Activated CD4-positive, alpha-beta T cell treated with anti-CD3 and anti-CD28 coated beads, Interleukin-2, amount 10 ng/mL, durations not matched to agents 24 days and 14 days (primary cell): ENCODE results near the gene IL31RA. TPM values are rescaled to one million over a fixed set of nuclear protein-coding genes. Genes with fewer than 3 reads are reported as not detected.

Experiments
- DNase-seq: peaks from one replicate; pipeline ENCODE4 v3.0.0; 2022
- H3K27ac Mint-ChIP-seq: one replicate; pipeline ENCODE4 v1.8.0; 2022; ENCODE audit warnings: mild to moderate bottlenecking, mixed read lengths
- H3K27me3 Mint-ChIP-seq: one replicate; pipeline ENCODE4 v1.8.0; 2022; ENCODE audit warnings: mixed read lengths
- H3K36me3 Mint-ChIP-seq: one replicate; pipeline ENCODE4 v1.8.0; 2022; ENCODE audit warnings: low read depth, mild to moderate bottlenecking, mixed read lengths
- H3K4me1 Mint-ChIP-seq: one replicate; pipeline ENCODE4 v1.8.0; 2021; ENCODE audit warnings: mixed read lengths
- H3K4me3 Mint-ChIP-seq: one replicate; pipeline ENCODE4 v1.8.0; 2022; ENCODE audit warnings: mild to moderate bottlenecking, moderate library complexity, mixed read lengths
- H3K9me3 Mint-ChIP-seq: one replicate; pipeline ENCODE4 v1.8.0; 2021; ENCODE audit warnings: mixed read lengths
- intact Hi-C: fragments of 100-400 bp; cut with micrococcal nuclease; formaldehyde crosslinking; loops from one replicate; pipeline ENCODE4 v1.15.1; 2023
- total RNA-seq: library from RNA; stranded (reverse); gene quantifications from 2 replicates; pipeline ENCODE4 v1.2.3, GENCODE V29; 2022

Gene IL31RA
- total RNA-seq, 1 donor from 2014 or later: 0.63 TPM

DNA sequence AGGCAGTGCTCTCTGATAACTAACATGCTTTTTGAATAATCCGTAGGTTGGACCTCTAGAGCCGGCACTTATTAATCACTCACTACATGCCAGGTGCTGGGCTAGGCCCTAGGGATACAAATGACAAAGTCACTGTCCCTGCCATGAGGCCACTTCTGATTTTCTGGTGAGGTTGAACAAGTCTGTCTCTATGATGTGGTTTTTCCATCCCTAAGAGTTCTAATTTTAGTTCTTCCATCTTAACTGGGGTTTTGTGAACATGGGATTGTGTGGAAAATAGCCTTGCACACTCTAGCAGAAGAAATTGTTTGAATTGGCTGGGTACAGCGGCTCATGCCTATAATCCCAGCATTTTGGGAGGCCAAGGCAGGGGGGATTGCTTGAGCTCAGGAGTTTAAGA, 64.6 kb downstream of the IL31RA start:
- Mint-ChIP-seq H3K4me1 (peaks cover 31% of the 10 kb centered on the region), H3K4me3 (no peak overlapping the region), H3K27ac (no peak overlapping the region), H3K27me3 (no peaks in the 10 kb centered on the region), H3K9me3 (no peaks in the 10 kb centered on the region), H3K36me3 (no peaks in the 10 kb centered on the region)
- no peak for DNase-seq
- intact Hi-C loops: no loop called here

DNA sequence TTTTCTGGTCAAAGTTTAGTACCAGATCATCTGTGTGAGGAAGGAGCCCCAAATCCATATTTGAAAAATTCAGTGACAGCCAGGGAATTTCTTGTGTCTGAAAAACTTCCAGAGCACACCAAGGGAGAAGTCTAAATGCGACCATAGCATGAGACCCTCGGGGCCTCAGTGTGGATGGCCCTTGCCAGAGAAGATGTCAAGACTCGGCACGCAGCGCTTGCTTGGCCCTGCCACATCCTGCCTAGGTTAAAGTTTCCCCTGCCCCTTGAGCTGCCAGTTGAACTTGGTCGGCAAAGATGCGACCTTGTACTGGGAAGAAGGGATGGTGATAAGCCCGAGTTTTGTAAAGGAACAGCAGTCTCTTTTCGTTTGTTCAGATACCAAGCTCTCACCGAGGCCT, 65.8 kb downstream of the IL31RA start:
- intact Hi-C loops: no loop called here
- H3K27ac Mint-ChIP-seq: no peak overlapping the region
- no peaks in the 10 kb centered on the region for H3K27me3 Mint-ChIP-seq
- peaks cover 28% of the 10 kb centered on the region for H3K4me1 Mint-ChIP-seq
- no peaks in the 10 kb centered on the region for H3K36me3 Mint-ChIP-seq
- no peaks in the 10 kb centered on the region for H3K9me3 Mint-ChIP-seq
- no peak overlapping the region for H3K4me3 Mint-ChIP-seq
- DNase-seq: no peak

DNA sequence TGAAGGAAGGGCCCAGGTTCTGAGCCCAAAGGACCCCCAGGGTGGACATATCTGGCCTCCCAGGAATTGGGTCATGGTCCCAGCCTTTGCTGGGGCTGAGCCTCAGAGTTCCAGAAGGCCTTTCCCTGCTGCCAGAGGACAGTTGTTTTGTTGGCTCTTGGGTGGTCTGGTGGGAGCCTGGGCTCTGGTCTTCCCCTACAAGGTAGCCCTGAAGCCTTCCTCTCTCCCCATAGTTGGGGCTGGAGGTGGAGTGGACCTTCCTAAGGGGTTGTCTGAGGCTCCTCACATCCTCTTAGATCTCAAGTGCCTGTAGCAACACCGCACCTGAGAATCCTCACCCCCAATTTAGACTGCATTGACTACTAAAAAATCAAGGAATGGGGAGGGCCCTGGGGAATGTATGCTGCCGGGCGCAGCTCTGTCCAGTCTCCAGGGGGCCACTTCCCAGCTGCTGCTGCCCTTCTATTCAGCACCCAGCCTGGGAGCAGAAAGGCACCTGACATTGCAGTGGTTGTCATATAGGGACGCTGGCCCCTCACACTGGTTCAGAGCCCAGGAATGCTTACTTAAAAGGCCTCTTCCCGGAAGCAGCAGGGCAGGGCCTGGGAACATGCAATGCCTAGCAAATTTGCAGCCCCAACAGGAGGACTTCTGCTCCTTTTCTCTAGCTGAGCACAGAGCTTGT, 66.4 kb downstream of the IL31RA start:
- intact Hi-C loops: no loop called here

DNA sequence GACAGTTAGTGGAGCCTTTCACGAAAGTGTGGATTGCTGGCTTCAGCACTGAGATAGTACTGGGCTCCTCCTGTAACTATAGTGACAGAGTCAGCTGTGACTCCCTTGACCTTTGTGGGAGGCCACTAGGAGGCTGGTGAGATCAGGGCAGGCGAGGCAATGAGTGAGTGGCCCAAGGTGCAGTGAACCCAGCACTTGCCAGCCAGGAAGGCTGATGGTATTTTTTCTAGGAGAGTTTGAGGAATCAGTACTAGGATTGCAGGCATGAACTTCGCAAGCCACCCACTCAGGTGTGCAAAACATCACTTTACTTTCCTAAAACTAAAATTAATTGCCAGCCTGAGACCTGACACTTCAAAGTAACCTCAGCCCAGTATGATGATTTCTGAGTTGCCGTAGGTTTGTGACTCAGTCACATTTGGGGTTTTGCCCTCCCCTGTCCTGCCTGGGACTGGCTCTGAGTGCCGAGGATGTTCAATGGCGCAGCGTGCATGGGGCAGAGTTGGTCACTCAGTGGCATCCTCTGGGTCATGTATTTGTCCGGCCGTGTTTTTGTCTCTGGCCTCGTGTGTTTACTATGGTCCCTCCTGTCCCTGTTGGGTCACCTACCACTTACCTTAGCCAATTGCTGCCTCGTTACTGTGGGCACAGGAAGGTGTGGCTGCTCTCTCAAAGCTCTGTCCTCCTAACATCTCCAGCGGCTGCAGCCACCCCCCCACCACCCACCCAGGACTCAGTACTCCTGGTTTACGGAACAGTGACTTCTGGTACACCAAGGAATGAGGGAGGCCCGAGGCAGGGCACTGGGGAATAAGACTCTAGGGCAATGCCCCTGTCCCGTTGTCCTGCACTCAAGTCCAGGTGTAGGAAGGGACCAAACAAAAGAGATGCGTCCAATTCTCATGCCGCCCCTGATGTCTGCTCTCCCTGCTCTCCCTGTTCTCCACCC, 67.2 kb downstream of the IL31RA start:
- H3K36me3 Mint-ChIP-seq: no peaks in the 10 kb centered on the region
- H3K9me3 Mint-ChIP-seq: no peaks in the 10 kb centered on the region
- intact Hi-C loops: no loop called here
- no peak for DNase-seq
- no peak overlapping the region for H3K4me3 Mint-ChIP-seq
- H3K27me3 Mint-ChIP-seq: no peaks in the 10 kb centered on the region
- H3K4me1 Mint-ChIP-seq: peaks cover 34% of the 10 kb centered on the region
- H3K27ac Mint-ChIP-seq: peak overlapping the region; percentile 41

More for the DNA sequence above, 66.4 kb downstream of the IL31RA start:
- no peak for DNase-seq
- no peak overlapping the region for H3K4me3 Mint-ChIP-seq
- no peaks in the 10 kb centered on the region for H3K36me3 Mint-ChIP-seq
- no peaks in the 10 kb centered on the region for H3K27me3 Mint-ChIP-seq
- no peaks in the 10 kb centered on the region for H3K9me3 Mint-ChIP-seq
- peaks cover 27% of the 10 kb centered on the region for H3K4me1 Mint-ChIP-seq
- no peak overlapping the region for H3K27ac Mint-ChIP-seq

DNA sequence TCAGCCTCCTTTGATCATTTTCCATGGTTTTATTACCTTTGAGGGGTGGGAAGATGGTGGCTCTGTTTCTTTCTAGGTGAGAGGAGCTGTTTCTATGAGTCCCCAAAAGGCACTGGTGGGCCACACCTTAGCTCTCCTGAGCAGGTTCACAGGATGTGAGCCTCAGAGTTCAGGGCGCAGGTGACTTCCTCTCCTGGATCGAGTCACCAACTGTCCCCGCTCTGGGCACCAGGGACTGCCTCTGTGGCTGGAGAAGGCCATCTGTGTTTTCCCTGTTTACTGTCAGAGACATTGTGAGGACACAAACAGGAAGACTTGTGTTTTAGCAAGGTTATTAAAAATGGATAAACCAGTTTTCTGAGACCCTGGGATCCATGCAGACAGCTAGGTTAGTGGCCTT, 68.5 kb downstream of the IL31RA start:
- Mint-ChIP-seq H3K27me3 (no peaks in the 10 kb centered on the region), H3K9me3 (no peaks in the 10 kb centered on the region), H3K4me1 (peaks cover 40% of the 10 kb centered on the region), H3K36me3 (no peaks in the 10 kb centered on the region), H3K27ac (no peak overlapping the region), H3K4me3 (no peak overlapping the region)
- intact Hi-C loops: loop anchor here (5.0 kb wide), 1 partner anchor 207 kb away; the partner anchor contains the start of gene SLC38A9
- peak; percentile 61 for DNase-seq

DNA sequence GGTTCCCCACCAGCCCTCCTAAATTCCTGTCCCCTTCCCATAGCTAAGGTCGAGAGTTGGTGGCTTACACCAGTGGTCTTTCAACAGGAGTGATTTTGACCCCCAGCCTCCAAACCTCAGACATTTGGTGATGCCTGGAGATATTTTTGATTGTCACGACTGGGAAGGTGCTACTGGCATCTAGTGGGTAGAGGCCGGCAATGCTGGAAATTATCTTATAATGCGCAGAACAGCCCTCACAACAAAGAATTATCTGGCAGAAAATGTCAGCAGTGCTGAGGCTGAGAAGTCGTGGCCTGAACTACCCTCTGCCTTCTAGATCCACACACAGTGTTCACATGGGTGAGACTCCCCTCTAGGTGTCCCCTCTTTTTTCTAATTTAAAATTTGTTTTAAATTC, 69.6 kb downstream of the IL31RA start:
- Mint-ChIP-seq H3K27me3 (no peaks in the 10 kb centered on the region), H3K4me3 (no peak overlapping the region), H3K9me3 (no peaks in the 10 kb centered on the region), H3K27ac (no peak overlapping the region), H3K36me3 (no peaks in the 10 kb centered on the region), H3K4me1 (peaks cover 40% of the 10 kb centered on the region)
- intact Hi-C loops: loop anchor here (5.0 kb wide), 1 partner anchor 208 kb away; the partner anchor contains the start of gene SLC38A9
- no peak for DNase-seq

DNA sequence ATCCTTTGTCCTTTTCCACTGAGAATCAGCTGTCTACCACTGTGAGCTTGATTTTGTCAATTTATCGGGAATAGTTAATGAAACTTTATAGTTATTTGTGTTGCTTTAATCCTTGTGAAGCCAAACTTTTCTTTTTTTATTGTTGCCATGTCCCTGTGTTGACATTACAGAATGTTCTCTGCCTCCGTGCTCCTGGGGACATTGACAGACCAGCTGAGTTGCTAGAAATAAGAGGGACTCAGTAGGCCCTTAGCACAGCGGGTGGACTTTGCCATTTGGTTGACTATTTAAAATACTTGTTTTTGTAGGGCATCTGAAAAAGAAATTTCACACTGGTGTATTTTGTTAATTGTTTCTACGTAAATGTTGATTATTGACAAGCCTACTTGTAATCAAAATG, 70.5 kb downstream of the IL31RA start:
- Mint-ChIP-seq H3K36me3 (no peaks in the 10 kb centered on the region), H3K27me3 (no peaks in the 10 kb centered on the region), H3K4me1 (peaks cover 39% of the 10 kb centered on the region), H3K27ac (no peak overlapping the region), H3K9me3 (no peaks in the 10 kb centered on the region), H3K4me3 (no peak overlapping the region)
- intact Hi-C loops: loop anchor here (5.0 kb wide), 1 partner anchor 209 kb away; the partner anchor contains the start of gene SLC38A9
- no peak for DNase-seq

DNA sequence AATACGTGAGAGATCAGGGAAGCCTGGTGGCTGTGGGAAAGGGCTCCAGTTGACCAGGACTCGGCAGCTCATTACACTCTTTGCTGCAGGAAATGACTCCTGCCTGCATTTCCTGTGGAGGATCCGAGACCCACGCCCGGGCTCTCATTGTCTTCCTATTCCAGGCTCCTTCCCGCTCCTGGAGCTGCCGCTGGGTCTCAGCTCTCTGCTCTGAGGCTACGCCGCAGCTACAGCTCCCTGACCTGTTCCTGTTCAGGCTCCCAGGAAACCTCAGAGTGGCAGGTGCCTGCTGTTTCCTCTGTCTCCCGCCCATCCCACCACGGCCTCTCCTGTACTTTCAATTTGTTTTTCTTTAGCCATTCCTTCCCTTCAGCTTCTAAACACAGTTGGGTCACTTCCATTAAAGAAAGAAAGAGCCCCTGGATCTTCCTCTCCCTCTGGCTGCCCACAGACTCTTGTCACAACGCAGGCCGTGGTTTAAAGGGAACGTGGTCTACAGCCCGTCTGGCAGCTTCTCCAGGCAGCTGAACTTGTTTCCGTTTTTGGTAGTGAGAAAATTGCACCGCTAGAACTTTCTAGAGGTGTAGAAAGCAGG, 72.1 kb downstream of the IL31RA start:
- H3K27ac Mint-ChIP-seq: peak overlapping the region; percentile 89
- H3K9me3 Mint-ChIP-seq: no peaks in the 10 kb centered on the region
- no peaks in the 10 kb centered on the region for H3K27me3 Mint-ChIP-seq
- peaks cover 36% of the 10 kb centered on the region for H3K4me1 Mint-ChIP-seq
- peak; percentile 77 for DNase-seq
- no peaks in the 10 kb centered on the region for H3K36me3 Mint-ChIP-seq
- intact Hi-C loops: loop anchor here (5.0 kb wide), 1 partner anchor 211 kb away; the partner anchor contains the start of gene SLC38A9
- H3K4me3 Mint-ChIP-seq: peak overlapping the region; percentile 90

DNA sequence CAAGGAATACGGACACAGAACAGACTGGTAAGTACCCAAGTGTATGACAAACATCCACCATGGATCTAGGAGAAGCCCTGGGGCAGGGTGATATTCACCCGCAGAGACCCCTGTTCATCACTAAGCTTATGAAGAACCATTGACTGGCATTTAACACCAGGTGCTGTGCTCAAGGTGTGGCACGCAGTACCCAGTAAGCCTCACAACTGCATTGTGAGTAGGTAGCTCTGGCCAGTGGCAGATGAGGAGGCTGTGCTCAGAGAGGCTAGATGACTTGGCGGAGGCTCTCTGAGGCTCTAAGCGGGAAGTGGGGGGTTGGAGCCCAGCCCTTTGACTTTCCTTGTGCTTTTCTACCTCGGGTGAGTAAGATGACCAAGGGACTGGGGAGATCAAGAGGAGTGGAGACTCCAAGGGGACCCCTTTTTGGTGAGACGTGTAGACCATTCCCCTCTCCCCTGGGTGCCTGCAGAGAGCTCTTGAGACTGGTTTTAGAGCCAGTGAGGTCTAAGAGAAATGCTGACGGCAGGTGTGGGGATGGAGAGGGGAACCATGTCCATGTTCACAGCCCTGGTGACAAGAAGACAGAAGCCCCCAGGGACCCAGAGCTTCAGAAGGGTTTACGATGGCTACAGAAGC, 72.8 kb downstream of the IL31RA start:
- Mint-ChIP-seq H3K36me3 (no peaks in the 10 kb centered on the region), H3K4me1 (peaks cover 30% of the 10 kb centered on the region), H3K4me3 (peak overlapping the region; percentile 90), H3K27ac (peak overlapping the region; percentile 89), H3K9me3 (no peaks in the 10 kb centered on the region), H3K27me3 (no peaks in the 10 kb centered on the region)
- no peak for DNase-seq
- intact Hi-C loops: loop anchor here (5.0 kb wide), 1 partner anchor 212 kb away; the partner anchor contains the start of gene SLC38A9

DNA sequence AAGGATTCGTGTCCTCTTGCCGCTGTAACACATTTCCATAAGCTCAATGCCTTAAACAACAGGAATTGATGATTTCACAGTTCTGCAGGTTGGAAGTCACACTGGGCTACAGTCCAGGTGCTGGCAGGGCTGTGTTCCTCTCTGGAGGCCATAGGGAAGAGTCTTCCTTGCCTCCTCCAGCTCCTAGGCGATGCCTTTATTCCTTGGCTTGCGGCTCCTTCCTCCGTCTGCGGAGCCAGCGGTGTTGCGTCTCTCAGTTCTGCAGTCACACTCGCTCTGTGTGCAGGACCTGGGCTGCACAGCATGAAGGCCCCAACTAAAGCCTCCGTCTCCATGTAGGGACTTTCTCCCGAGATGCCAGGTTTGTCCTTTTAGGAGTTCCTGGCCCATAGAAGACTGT, 73.6 kb downstream of the IL31RA start:
- H3K4me3 Mint-ChIP-seq: no peak overlapping the region
- no peaks in the 10 kb centered on the region for H3K9me3 Mint-ChIP-seq
- no peak overlapping the region for H3K27ac Mint-ChIP-seq
- DNase-seq: no peak
- no peaks in the 10 kb centered on the region for H3K36me3 Mint-ChIP-seq
- intact Hi-C loops: loop anchor here (5.0 kb wide), 1 partner anchor 212 kb away; the partner anchor contains the start of gene SLC38A9
- H3K4me1 Mint-ChIP-seq: peaks cover 22% of the 10 kb centered on the region
- H3K27me3 Mint-ChIP-seq: no peaks in the 10 kb centered on the region

DNA sequence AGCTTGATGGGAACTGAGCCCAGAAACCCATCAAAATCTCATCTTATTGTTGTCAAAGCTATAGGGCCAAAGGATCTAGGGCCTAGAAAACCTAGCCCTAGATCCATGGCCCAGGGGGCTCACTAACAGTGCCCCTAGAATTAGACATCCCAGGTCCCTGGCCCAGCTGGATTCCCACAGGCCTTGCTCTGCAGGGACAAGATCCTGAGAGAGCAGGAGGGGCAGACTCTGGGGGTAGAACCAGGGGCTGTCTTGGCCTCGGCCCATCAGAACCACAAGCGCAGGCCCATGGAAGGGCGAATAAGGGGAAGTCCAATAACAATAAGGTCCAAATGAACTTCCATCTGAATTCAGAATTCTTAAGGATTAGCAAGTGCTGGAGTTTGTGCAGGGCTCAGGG, 74.0 kb downstream of the IL31RA start:
- no peak overlapping the region for H3K27ac Mint-ChIP-seq

DNA sequence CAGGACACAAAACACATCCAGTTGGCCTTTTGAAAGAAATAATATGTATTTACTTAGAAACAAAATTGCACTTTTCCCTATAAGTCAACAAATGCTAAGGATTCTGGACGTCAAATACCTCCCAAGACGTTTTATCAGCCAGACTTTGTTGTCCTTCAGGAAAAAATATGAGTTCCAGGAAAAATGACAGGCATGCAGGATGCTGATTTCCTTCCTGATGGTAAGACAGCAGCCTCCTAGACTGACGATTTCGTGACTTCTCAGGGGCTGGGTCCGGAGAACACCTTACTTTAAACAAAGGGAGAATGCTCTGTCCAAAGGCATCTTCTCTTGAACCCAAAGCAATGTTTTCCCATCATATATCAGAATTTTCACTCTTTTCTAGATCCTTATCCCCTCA, 74.6 kb downstream of the IL31RA start:
- Mint-ChIP-seq H3K27me3 (no peaks in the 10 kb centered on the region), H3K36me3 (no peaks in the 10 kb centered on the region), H3K4me1 (peaks cover 16% of the 10 kb centered on the region), H3K27ac (no peak overlapping the region), H3K9me3 (no peaks in the 10 kb centered on the region), H3K4me3 (no peak overlapping the region)
- intact Hi-C loops: no loop called here
- no peak for DNase-seq

More for the DNA sequence above, 74.0 kb downstream of the IL31RA start:
- Mint-ChIP-seq H3K9me3 (no peaks in the 10 kb centered on the region), H3K4me1 (peaks cover 18% of the 10 kb centered on the region), H3K4me3 (no peak overlapping the region), H3K36me3 (no peaks in the 10 kb centered on the region), H3K27me3 (no peaks in the 10 kb centered on the region)
- intact Hi-C loops: no loop called here
- DNase-seq: no peak

DNA sequence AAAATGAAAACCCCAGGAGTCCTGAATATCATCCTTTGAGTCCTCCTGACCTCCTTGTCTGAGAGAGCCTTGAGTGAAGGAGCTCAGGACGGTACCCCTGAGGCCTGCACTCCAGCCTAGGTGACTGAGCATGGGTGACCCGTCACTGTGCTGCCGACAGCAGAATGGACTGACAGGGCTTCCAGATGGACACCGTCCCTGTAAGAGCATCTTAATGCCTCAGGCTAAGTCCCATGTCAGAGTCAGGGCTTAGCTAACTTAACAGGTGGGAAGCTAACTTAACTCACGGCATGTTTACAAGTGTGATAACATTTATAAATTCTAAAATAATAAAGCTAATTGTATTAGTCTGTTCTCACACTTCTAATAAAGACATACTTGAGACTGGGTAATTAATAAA, 75.3 kb downstream of the IL31RA start:
- H3K36me3 Mint-ChIP-seq: no peaks in the 10 kb centered on the region
- no peak overlapping the region for H3K4me3 Mint-ChIP-seq
- H3K4me1 Mint-ChIP-seq: peaks cover 15% of the 10 kb centered on the region
- H3K27ac Mint-ChIP-seq: no peak overlapping the region
- intact Hi-C loops: no loop called here
- no peaks in the 10 kb centered on the region for H3K27me3 Mint-ChIP-seq
- DNase-seq: no peak
- H3K9me3 Mint-ChIP-seq: no peaks in the 10 kb centered on the region
